Activated CD4-positive, alpha-beta memory T cell treated with anti-CD3 and anti-CD28 coated beads for 36 hours (primary cell): ENCODE results near the gene BORCS6. TPM values are rescaled to one million over a fixed set of nuclear protein-coding genes. Genes with fewer than 3 reads are reported as not detected.

Experiments used
- CTCF ChIA-PET: fragments of 350-600 bp; sonication (Branson Sonifier 250); formaldehyde crosslinking; loops from one replicate; lab custom pipeline; 2021; ENCODE audit warnings: antibody characterized with exemption, inconsistent platforms; lab: Charles Lee
- POLR2A ChIA-PET: fragments of 350-600 bp; sonication (Branson Sonifier 250); formaldehyde crosslinking; loops from one replicate; lab custom pipeline; 2021; ENCODE audit warnings: antibody characterized with exemption; lab: Charles Lee
- DNase-seq: peaks from one replicate; pipeline ENCODE4 v3.0.0-alpha.2; 2020
- H3K27ac Mint-ChIP-seq: one replicate; pipeline ENCODE4 v1.8.0; 2021; ENCODE audit warnings: mixed read lengths
- H3K27me3 Mint-ChIP-seq: one replicate; pipeline ENCODE4 v1.8.0; 2021; ENCODE audit warnings: mixed read lengths
- H3K36me3 Mint-ChIP-seq: one replicate; pipeline ENCODE4 v1.8.0; 2021; ENCODE audit warnings: mixed read lengths
- H3K4me1 Mint-ChIP-seq: one replicate; pipeline ENCODE4 v1.8.0; 2021; ENCODE audit warnings: low read depth, mixed read lengths
- H3K4me3 Mint-ChIP-seq: one replicate; pipeline ENCODE4 v1.8.0; 2021; ENCODE audit warnings: mild to moderate bottlenecking, mixed read lengths
- H3K9me3 Mint-ChIP-seq: one replicate; pipeline ENCODE4 v1.8.0; 2021; ENCODE audit warnings: mixed read lengths
- intact Hi-C: fragments of 100-400 bp; cut with micrococcal nuclease; formaldehyde crosslinking; loops from one replicate; pipeline ENCODE4 v1.15.1; 2023
- total RNA-seq, 2 experiments: library from RNA; stranded (reverse); gene quantifications; one replicate each; pipeline ENCODE4 v1.2.3, GENCODE V29; 2021

BORCS6 gene
- total RNA-seq: 1 to 10 TPM; 7.9 to 8.3 TPM

DNA sequence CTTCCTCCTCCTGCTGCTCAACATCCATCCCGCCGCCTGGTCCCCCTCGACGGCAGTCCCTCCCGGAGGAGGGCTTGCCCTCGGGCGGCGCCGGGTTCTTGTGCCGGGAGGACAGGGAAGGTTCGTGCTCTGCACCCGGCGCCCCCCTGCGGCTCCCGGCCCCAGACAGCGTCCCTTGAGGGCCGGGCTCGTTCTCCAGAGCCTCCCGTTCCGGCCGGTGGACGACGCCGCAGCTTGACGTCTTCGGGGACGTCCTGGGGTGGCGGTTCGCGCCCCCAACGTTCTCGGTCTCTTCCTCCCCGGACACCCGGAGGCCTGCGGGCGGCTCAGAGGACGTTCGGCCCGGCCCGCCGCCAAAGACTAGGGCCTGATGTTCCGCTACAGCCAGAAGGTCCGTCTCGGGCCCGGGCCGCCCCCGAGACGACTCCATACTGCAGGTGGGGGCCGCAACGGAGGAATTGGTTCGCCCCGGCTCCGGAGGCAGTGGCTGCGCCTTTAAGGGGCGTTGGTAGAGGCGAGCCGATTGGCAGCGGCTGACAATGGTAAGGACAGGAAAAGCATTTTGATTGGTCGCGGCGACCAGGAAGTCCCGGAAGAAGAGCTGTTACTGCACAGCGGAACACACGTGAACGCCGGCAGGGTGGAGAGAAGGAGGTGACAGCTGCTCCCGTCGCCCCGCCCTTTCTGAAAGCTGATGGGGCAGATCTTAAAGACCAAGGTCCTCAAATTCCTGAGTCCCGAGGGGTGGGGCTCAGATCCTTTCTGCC is at the start of gene BORCS6:
Gene BORCS6 (minus strand): TSS at position 470 of the 767 bp plus-strand sequence. CDS start 40 bp downstream, at position 430.
- no peaks in the 10 kb centered on the region for H3K36me3 Mint-ChIP-seq
- no peaks in the 10 kb centered on the region for H3K27me3 Mint-ChIP-seq
- no peak within 1 kb of the TSS for H3K4me3 Mint-ChIP-seq
- CTCF ChIA-PET: interaction anchor here (0.9 to 6.0 kb wide), 8 partner anchors 9 to 116 kb away, joined by 3 to 48 read pairs (median 5); partner anchors contain the start of gene ALOXE3
- intact Hi-C loops: loop anchor here (1.0 to 10.0 kb wide), 2 partner anchors 68 to 355 kb away; partner anchors contain the start of gene KDM6B
- peak within 1 kb of the TSS; percentile 93 for H3K27ac Mint-ChIP-seq
- POLR2A ChIA-PET: interaction anchor here (0.6 to 7.3 kb wide), 9 partner anchors 16 to 106 kb away, joined by 3 to 96 read pairs (median 16); partner anchors contain the start of genes ALOXE3, AURKB, CTC1 and PFAS
- peaks cover 10% of the 10 kb centered on the region for H3K4me1 Mint-ChIP-seq
- DNase-seq: peak; percentile 98
- no peaks in the 10 kb centered on the region for H3K9me3 Mint-ChIP-seq

DNA sequence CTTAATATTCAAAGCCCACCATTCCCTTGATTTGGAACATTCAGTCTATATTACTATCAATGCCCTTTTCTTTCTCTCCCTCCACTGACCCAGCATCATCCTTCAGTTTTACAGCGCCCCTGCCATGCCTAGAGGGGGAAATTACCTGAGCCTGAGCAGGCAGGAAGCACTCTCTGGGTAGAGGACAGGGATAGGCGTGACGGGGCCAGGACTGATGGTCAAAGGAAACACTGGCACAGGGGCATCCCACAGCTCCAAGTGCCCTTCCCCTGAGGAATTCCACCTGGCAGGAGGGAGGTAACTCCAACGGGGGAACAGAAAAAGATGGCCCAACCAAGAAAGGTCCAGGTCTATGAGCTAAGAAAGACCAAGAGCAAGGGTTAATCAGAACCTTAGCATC is 47.9 kb upstream of the BORCS6 start:
- H3K36me3 Mint-ChIP-seq: peaks cover 53% of the 10 kb centered on the region
- CTCF ChIA-PET: interaction anchor here (0.9 to 1.8 kb wide), 2 partner anchors 63 to 177 kb away, joined by 3 to 4 read pairs; no protein-coding TSS in a partner anchor
- POLR2A ChIA-PET: interaction anchor here (1.4 to 2.0 kb wide), 2 partner anchors 9 to 11 kb away, joined by 4 to 8 read pairs; partner anchors contain the start of gene PFAS

DNA sequence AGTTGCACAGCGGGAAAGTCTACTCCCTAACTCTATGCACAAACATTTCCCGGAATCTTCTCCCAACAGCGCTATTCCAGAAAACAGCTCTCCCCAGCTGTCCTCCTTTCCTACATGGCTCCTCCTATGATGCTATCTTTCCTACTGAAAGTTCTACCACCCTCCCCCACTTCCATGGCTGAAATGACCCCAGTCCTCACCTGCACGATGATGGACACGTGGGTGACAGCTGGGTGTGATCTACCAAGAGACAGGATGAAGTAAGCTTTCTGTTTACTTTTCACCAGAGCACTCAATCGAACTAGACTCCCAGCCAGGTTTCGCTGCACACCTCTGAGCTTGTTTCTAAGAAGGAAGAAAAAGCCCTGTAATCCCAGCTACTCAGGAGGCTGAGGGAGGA is 47.2 kb upstream of the BORCS6 start:
- Mint-ChIP-seq H3K4me1 (peaks cover 18% of the 10 kb centered on the region), H3K36me3 (peaks cover 54% of the 10 kb centered on the region), H3K4me3 (no peak overlapping the region), H3K27me3 (no peaks in the 10 kb centered on the region), H3K9me3 (no peaks in the 10 kb centered on the region), H3K27ac (no peak overlapping the region)
- ChIA-PET CTCF (interaction anchor here (0.9 to 1.8 kb wide), 2 partner anchors 64 to 177 kb away, joined by 3 to 4 read pairs; no protein-coding TSS in a partner anchor), POLR2A (interaction anchor here (1.4 to 2.0 kb wide), 2 partner anchors 9 to 12 kb away, joined by 4 to 8 read pairs; partner anchors contain the start of gene PFAS)
- no peak for DNase-seq
- intact Hi-C loops: no loop called here

More for the DNA sequence above, 47.9 kb upstream of the BORCS6 start:
- H3K4me1 Mint-ChIP-seq: peaks cover 22% of the 10 kb centered on the region
- H3K9me3 Mint-ChIP-seq: no peaks in the 10 kb centered on the region
- DNase-seq: no peak
- no peaks in the 10 kb centered on the region for H3K27me3 Mint-ChIP-seq
- no peak overlapping the region for H3K4me3 Mint-ChIP-seq
- H3K27ac Mint-ChIP-seq: peak overlapping the region; percentile 28
- intact Hi-C loops: no loop called here

DNA sequence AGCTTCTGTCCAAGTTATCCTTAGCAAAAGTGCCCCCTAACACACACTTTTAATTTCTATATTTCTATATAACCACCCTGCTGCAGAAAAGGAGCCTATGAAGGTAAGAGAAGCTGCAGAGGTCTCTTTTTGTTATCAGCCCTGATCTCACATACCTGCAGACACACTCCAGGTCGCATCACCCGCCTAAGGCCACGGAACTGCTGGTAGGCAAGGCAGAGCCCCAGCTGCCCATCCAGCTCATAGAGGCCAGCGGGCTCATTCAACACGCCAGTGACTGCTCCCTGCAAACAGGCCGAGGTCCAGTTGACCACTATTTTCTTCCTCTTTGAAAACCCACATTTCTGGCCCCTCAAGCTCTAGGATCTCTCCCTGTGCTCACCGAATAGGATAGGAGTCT is 45.7 kb upstream of the BORCS6 start:
- Mint-ChIP-seq H3K27ac (no peak overlapping the region), H3K4me1 (peaks cover 18% of the 10 kb centered on the region), H3K9me3 (no peaks in the 10 kb centered on the region), H3K36me3 (peaks cover 67% of the 10 kb centered on the region), H3K4me3 (no peak overlapping the region), H3K27me3 (no peaks in the 10 kb centered on the region)
- CTCF ChIA-PET: interaction anchor here (1.0 kb wide), 1 partner anchor 11 kb away, joined by 3 read pairs; no protein-coding TSS in a partner anchor
- POLR2A ChIA-PET: interaction anchor here (1.7 to 2.0 kb wide), 2 partner anchors 9 to 11 kb away, joined by 5 to 6 read pairs; no protein-coding TSS in a partner anchor
- intact Hi-C loops: no loop called here
- DNase-seq: no peak

DNA sequence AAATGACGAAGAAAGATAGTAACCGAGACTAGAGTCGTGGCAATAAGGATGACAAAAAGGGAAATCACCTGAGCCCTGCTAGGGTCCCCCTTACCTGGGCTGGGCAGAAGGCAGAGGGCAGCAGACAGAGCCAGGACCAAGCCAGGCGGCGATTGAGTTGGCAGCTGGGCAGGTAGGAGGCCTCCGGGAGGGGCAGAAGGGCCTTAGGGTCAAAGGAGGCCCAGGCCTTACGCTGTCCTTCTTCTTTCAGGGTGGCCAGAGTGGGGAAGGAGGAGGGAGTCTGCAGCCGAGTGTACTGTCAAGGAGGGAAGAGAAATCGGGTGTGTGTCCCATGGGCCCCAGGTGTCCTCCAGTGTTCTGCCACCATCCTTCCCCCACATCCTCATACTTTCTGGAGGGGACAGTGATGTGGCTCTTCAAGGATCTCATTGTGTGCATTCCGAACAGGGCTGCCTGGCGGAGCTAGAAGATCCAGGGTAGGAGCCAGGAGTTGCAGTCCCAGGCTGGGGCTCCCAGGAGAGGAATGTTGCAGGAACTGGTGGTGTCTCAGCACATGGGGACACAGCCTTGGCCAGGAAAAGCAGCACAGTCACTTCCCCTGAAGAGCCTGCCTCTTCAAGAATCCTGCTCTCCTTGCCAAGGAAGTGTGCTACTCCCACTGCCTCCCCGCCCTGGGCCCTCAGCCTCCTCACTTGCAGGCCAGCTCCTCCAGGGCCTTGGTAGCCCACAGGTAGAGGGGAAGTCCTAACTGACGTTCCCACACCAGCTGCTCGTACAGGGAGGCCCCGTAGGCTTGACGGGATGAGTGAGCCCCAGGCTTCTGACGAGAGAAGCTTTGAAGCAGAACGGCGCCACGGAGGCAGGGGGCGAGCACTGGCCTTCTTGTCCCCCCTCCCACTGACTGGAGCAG is 44.6 kb upstream of the BORCS6 start:
- intact Hi-C loops: no loop called here

DNA sequence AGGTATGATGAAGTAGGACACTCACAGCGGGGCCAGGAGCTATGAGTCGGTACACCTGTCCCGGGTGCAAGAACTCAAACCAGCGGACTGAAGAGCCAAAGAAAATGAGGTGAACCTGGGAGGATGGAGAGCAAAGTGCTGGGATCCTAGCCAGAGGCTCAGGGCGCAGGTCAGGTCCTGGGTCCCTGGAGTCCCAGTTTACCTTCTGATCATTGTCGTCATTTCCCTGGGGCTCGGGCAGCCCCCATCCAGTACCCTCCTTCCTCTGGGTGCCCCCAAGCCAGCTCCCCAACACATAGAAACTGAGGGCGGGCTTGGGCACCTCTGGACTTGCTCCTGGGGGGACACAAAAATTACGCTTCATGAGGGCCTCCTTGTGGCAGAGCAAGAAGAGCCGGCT is 41.7 kb upstream of the BORCS6 start:
- intact Hi-C loops: no loop called here
- H3K27me3 Mint-ChIP-seq: no peaks in the 10 kb centered on the region
- CTCF ChIA-PET: no interaction called here
- H3K4me3 Mint-ChIP-seq: no peak overlapping the region
- POLR2A ChIA-PET: interaction anchor here (1.1 kb wide), 1 partner anchor 15 kb away, joined by 5 read pairs; no protein-coding TSS in a partner anchor
- H3K27ac Mint-ChIP-seq: no peak overlapping the region
- no peaks in the 10 kb centered on the region for H3K9me3 Mint-ChIP-seq
- DNase-seq: no peak
- H3K36me3 Mint-ChIP-seq: peaks cover 74% of the 10 kb centered on the region
- peaks cover 8% of the 10 kb centered on the region for H3K4me1 Mint-ChIP-seq

More for the DNA sequence above, 44.6 kb upstream of the BORCS6 start:
- ChIA-PET POLR2A (interaction anchor here (1.7 to 2.0 kb wide), 2 partner anchors 8 to 12 kb away, joined by 5 to 6 read pairs; no protein-coding TSS in a partner anchor), CTCF (no interaction called here)
- Mint-ChIP-seq H3K27ac (no peak overlapping the region), H3K27me3 (no peaks in the 10 kb centered on the region), H3K9me3 (no peaks in the 10 kb centered on the region), H3K4me1 (peaks cover 15% of the 10 kb centered on the region), H3K4me3 (no peak overlapping the region), H3K36me3 (peaks cover 71% of the 10 kb centered on the region)
- DNase-seq: no peak

DNA sequence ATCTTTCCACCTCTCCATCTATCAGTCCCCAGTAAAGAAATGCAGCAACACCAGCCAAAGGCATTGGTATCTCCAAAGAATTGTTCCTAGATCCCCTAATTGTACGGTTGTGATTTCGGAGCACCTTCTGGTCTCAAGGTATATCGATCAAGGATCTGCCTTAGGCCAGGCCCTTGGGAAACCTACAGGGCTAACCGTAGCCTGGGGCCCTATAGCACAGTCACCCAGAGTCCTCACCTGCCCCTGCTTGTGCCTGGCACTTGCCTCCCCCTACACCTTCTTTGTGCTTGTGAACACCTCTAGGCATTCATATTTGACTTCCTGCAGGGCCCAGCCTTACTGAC is 37.2 kb upstream of the BORCS6 start:
- peaks cover 57% of the 10 kb centered on the region for H3K36me3 Mint-ChIP-seq
- CTCF ChIA-PET: interaction anchor here (1.0 kb wide), 1 partner anchor 19 kb away, joined by 6 read pairs; no protein-coding TSS in a partner anchor
- H3K9me3 Mint-ChIP-seq: no peaks in the 10 kb centered on the region
- peaks cover 4% of the 10 kb centered on the region for H3K27me3 Mint-ChIP-seq
- POLR2A ChIA-PET: interaction anchor here (0.6 to 7.9 kb wide), 5 partner anchors 8 to 1011 kb away, joined by 3 to 134 read pairs (median 8); partner anchors contain the start of genes BORCS6, CTC1, PFAS and SLC25A35
- H3K4me1 Mint-ChIP-seq: peaks cover 35% of the 10 kb centered on the region
- H3K4me3 Mint-ChIP-seq: peak overlapping the region; percentile 24
- intact Hi-C loops: no loop called here
- peak overlapping the region; percentile 81 for H3K27ac Mint-ChIP-seq
- no peak for DNase-seq

DNA sequence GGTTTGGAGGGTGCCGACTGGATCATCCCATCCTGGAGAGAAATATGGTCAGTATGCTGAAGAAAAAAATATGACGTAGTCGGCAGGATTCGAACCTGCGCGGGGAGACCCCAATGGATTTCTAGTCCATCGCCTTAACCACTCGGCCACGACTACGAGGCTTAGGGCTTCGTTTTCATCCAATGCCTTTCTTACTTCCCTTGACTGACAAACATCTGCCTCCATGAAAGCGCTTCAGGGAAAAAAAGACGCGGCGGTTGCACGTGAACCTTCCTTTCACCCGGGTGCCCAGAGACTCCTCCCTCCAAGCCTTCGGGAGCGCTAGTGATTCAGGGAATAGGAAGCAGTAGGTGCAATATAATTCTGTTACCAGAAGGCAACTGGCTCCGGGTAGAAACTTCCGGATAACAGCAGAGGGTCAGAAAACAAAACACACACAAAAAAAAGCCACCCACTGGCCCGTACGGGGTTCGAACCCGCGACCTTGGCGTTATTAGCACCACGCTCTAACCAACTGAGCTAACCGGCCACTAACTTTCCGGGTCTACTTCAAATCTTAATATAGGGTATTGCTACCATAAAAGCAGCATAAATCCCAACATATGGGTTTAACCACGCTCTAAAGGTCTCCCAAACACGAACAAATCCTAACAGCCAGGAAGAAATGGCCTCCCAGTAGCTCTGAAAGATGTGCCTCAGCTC is 36.7 kb upstream of the BORCS6 start:
- H3K36me3 Mint-ChIP-seq: peaks cover 56% of the 10 kb centered on the region
- peak overlapping the region; percentile 24 for H3K4me3 Mint-ChIP-seq
- CTCF ChIA-PET: interaction anchor here (0.8 to 1.5 kb wide), 5 partner anchors 16 to 39 kb away, joined by 3 to 6 read pairs (median 4); partner anchors contain the start of genes AURKB and BORCS6
- POLR2A ChIA-PET: interaction anchor here (0.6 to 7.9 kb wide), 9 partner anchors 9 to 1011 kb away, joined by 3 to 134 read pairs (median 5); partner anchors contain the start of genes AURKB, BORCS6, CTC1 and PFAS
- peaks cover 6% of the 10 kb centered on the region for H3K27me3 Mint-ChIP-seq
- H3K9me3 Mint-ChIP-seq: no peaks in the 10 kb centered on the region
- peak overlapping the region; percentile 81 for H3K27ac Mint-ChIP-seq
- H3K4me1 Mint-ChIP-seq: peaks cover 38% of the 10 kb centered on the region
- intact Hi-C loops: loop anchor here (1.0 kb wide), 1 partner anchor 21 kb away; no protein-coding TSS in a partner anchor
- peak; percentile 62 for DNase-seq

DNA sequence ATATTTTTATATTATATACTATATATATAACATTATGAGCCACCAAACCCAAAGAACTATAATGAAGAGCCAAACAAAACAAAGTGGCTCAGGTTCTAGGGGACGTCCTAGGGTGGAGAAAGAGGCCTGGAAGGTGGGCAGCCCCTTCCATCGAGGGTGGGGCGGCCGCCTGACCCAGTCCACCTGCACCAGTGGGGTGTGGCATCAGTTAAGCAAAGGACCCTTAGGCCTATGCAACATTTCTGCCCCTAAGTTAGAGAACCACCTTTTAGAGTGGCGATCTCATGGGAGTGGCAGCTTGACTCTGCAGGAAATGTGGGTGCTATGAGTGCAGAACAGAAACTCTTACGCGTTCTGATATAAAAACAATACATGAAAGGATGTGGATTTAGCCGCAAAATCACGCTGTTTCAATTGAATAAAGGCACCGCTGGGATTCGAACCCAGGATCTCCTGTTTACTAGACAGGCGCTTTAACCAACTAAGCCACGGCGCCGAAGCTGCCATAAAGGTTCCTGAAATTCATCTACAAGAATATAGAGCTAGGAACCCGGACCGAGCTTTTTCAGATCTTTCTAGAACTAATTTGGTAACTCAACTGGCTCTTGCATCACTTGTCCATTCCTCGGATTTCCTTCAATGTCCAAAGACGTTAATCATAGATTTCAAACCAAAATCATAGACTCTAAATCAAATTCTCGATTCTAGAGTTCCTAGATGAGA is 36.0 kb upstream of the BORCS6 start:
- Mint-ChIP-seq H3K27ac (peak overlapping the region; percentile 81), H3K4me3 (peak overlapping the region; percentile 24), H3K4me1 (peaks cover 38% of the 10 kb centered on the region), H3K9me3 (no peaks in the 10 kb centered on the region), H3K36me3 (peaks cover 53% of the 10 kb centered on the region), H3K27me3 (peaks cover 10% of the 10 kb centered on the region)
- CTCF ChIA-PET: interaction anchor here (0.8 to 1.5 kb wide), 4 partner anchors 16 to 39 kb away, joined by 3 to 4 read pairs (median 4); partner anchors contain the start of genes AURKB and BORCS6
- POLR2A ChIA-PET: interaction anchor here (1.2 to 7.9 kb wide), 8 partner anchors 10 to 106 kb away, joined by 3 to 134 read pairs (median 6); partner anchors contain the start of genes AURKB, BORCS6, CTC1 and PFAS
- intact Hi-C loops: loop anchor here (1.0 kb wide), 1 partner anchor 21 kb away; no protein-coding TSS in a partner anchor
- peak; percentile 86 for DNase-seq
